Epidermal melanocyte (primary cell): ENCODE measurements around the gene ARL4D.
"Not testable (repeated sequence)": the region's sequence is repeated elsewhere in the genome, so short reads cannot be mapped to it uniquely, and the experiment has no call there.

Experiments used
- DNase-seq: peaks from one replicate; pipeline ENCODE4 v3.0.0; 2011; ENCODE audit warnings: low spot score; ENCODE audit not compliant: insufficient read length

ARL4D gene, protein sequence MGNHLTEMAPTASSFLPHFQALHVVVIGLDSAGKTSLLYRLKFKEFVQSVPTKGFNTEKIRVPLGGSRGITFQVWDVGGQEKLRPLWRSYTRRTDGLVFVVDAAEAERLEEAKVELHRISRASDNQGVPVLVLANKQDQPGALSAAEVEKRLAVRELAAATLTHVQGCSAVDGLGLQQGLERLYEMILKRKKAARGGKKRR

DNA sequence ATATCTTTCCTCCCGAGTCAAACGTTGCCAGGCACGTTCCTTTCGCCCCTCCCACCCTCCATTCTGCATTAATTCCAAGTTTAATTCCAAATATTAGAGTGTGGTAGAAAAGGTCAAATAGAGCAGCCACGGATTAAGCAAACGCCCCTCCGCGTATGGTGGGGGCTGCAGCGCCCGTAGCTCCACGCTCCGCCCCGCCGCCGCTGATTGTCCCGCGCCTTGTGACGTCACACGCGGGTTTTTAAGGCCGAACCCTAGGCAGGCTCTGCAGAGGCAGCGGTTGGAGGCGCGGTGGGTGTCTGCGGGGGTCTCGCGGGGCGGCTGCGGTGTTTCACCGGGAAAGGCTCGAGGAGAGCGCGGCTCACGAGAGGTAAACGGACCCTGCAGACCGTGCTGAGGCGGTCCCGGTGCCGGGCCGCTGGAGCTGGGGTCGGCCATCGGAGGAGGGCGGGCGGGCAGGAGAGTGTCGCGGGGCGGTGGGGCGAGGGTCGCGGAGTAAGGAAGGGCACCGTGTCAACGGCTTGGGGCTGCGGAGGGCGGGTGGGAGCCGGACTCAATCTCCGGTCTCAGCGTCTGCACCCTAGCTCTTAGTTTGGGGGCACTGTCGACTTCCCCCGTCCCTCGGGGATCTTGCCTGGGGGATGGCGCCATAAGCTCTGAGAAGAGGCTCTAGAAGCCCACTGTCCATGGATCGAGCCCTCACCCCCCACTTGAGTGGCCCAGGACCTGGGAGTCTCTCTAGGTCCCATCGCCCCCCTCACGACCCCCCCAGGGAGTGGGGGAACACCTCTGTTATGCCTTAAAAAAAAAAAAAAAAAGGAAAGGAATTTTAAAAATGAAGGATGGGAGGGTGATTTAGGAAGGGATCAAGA, at the start of gene ARL4D:
TSS of gene ARL4D (plus strand) at position 270 of the 872 bp plus-strand sequence. CDS start 740 bp downstream, outside the sequence.
- peak; percentile 62 for DNase-seq

DNA sequence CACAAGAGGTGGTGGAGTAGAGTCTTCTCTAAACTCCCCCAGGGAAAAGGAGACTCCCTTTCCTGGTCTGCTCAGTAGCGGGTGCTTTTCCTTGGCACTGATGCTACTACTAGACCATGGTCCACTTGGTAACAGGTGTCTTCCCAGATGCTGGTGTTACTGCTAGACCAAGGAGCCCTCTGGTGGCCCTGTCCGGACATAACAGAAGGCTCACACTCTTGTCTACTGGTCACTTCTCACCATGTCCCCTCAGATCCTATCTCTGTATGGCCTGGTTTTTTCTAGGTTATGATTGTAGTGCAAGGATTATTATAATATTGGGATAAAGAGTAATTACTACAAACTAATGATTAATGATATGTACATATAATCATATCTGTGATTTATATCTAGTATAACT, 49.7 kb upstream of the ARL4D start:
- no peak for DNase-seq

- no peak for DNase-seq
These were observed 47.9 kb upstream of the ARL4D start for GRCh38 chr17:43350888-43351361.

- no peak for DNase-seq
These were observed 47.1 kb upstream of the ARL4D start for GRCh38 chr17:43351691-43352090.

DNA sequence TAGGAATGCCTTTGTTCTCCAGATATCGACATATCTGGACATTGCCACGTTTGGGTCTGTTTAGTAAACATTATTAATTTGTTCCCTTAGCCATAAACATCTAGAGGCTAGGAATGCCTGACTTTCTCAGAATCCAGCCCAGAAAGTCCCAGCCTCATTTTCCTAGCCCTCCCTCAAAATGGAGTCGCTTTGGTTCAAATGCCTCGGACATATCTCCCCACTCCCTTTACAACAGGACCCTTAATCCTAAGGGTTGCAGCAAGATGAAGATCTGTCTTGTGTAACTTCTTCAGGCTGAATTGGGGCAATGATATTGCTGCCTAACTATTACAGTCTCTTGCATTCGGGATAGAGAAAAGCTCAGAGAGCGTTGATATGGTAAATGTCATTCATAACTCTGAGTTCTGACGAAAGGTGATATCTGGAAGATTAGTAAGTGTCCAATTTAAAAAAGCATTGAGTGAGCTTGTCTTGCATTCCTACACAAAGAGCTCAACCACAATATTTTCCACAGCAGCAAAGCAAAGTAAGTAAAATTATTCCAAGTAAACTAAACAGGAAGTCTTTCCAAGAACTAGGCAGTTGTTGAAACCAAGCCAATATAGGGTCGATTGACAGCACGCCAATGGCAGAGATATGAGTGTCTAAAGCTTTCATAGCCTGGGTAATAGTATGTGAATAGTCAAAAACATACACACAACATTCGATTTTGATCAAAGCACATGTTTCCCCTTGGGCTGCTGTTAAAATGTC, 46.0 kb upstream of the ARL4D start:
- no peak for DNase-seq

DNA sequence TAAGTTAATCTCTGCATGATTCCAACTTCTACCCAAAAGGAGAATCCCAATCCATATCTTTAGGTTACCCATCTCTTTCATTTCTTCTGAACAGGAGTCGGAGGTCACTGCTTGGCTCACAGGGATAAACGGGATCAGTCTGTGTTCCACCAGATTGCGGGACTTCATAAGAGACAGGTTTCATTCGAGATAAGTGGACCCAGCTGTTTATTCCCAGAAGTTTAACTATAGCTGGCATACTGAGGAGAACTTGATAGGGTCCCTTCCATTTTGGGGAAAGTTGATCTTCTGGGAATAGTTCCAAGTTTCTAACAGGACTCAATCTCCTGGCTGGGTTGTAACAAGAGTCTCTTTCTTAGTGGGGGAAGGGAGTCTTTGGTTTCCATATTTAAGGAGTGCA, 45.4 kb upstream of the ARL4D start:
- no peak for DNase-seq

- DNase-seq, result no peak
These were observed 44.4 kb upstream of the ARL4D start for GRCh38 chr17:43354371-43354770.

GRCh38 chr17:43356450-43356849, 42.3 kb upstream of the ARL4D start:
- no peak for DNase-seq

DNA sequence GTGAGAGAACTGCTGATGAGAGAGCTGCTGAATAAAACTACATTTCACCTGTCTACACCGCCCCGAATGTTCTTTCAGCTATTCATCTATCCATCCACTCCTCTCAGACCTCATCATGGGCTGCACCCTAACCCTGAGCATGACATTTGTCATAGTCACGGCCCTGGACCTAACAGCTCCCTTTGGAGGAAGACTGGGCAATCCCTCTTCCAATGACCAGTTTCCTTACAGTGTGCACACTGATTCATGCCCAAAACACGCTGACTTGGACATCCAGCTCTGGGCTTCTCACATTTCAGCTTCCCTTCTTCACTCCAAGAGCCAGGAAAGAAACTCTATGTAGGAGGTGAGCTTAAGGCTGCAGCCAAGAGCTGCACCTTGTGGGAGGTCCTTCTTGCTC, 41.8 kb upstream of the ARL4D start:
- no peak for DNase-seq

DNA sequence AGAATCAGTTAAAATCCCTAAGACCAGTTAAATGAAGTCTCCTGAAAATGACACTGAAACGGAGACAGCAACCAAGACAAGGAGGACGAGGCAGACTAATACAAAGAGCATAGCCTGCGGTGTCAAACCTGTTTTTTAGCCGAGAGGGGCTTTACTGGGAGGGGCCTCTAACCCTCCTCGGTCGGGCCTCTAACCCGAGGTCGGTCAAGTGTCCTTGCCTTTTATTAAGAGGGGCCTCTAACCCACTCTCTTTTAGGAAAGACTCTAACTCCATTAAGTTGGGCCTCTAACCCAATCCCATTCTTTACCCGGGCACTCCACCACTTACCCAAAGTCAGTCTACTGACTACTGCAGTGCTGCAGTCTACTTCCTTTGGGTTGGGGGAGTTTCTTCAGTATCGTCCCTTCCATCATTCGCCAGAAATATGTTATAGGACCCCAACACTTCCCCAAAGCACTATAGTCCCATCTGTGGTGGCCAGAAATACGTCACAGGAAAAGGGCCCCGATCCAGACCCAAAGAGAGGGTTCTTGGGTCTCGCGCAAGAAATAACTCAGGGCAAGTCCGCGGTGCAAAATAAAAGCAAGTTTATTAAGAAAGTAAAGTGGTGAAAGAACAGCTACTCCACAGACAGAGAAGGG, 39.2 kb upstream of the ARL4D start:
- DNase-seq, result no peak

GRCh38 chr17:43360376-43360738, 38.4 kb upstream of the ARL4D start:
- DNase-seq, result no peak

- DNase-seq, result peak; percentile 83
These were observed 37.9 kb upstream of the ARL4D start for GRCh38 chr17:43360739-43361505.

GRCh38 chr17:43363181-43363925, 35.4 kb upstream of the ARL4D start:
- DNase-seq, result no peak

GRCh38 chr17:43363926-43364285, 34.9 kb upstream of the ARL4D start:
- no peak for DNase-seq

GRCh38 chr17:43365356-43365755, 33.4 kb upstream of the ARL4D start:
- DNase-seq, result no peak

- not testable (repeated sequence) for DNase-seq
These were observed 32.9 kb upstream of the ARL4D start for GRCh38 chr17:43365921-43366320.

DNA sequence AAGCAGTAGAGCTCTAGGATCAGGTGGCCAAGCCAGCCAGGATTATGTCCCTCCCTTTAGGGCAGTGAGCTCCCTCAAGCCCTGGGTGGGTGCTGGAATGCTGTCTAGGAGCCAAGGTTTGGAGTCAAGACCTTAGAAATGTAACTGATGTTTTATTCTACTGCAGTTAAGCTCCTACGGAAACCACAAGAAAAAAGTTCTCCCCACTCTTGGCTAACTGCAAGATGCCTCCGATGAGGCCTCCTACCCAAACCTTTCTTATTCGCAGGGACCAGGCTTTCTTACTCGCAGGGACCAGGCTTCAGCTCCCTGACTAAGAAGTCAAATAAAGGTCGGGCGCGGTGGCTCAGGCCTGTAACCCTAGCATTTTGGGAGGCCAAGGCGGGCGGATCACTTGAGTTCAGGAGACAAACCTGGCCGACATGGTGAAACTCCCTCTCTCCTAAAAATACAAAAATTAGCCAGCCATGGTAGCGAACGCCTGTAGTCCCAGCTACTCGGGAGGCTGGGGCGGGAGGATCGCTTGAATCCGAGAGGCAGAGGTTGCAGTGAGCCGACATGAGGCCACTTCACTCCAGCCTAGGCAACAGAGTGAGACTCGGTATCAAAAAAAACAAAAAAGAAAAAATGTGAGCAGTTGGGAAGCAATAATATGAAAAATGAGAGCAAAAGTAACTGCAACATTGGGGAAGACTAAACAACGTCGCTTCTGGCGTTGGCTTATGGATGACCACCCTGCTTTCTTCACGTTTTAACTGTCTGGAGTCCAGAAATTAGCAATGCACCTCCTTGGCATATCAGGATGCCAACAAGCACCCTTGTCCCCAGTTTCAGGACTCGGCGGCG, 31.7 kb upstream of the ARL4D start:
- DNase-seq, result no peak

GRCh38 chr17:43367737-43368242, 31.0 kb upstream of the ARL4D start:
- no peak for DNase-seq
